Common myeloid progenitor, CD34-positive (primary cell): Measurements from ENCODE around the gene LHX1.

Experiments used
- CTCF ChIA-PET: fragments of 350-600 bp; sonication (Branson Sonifier 250); formaldehyde crosslinking; loops from one replicate; lab custom pipeline; 2021; ENCODE audit warnings: antibody characterized with exemption; lab: Charles Lee
- POLR2A ChIA-PET: fragments of 350-600 bp; sonication (Branson Sonifier 250); formaldehyde crosslinking; loops from one replicate; lab custom pipeline; 2021; ENCODE audit warnings: antibody characterized with exemption; lab: Charles Lee
- DNase-seq, 3 donors: peaks; one replicate each; pipeline versions ENCODE4 v3.0.0 to v3.0.0-alpha.2; 2013
- H3K27ac ChIP-seq, 2 experiments: 1 replicate in 1 of 2; 2 replicates in 1 of 2; pipeline ENCODE4 v1.7.0; 2013; ENCODE audit warnings: inconsistent platforms in 2 of 2, low read length in 2 of 2, mild to moderate bottlenecking in 2 of 2, low read depth in 1 of 2, moderate library complexity in 1 of 2; ENCODE audit not compliant: severe bottlenecking in 2 of 2, insufficient read depth in 1 of 2, poor library complexity in 1 of 2
- H3K27me3 ChIP-seq, 5 experiments: replicated peaks in 2 of 5; 1 replicate in 3 of 5; 2 replicates in 2 of 5; pipeline versions ENCODE4 v1.6.1 to v1.7.0; 2013; ENCODE audit warnings: low read length in 4 of 5, mild to moderate bottlenecking in 2 of 5, moderate library complexity in 2 of 5, inconsistent platforms in 1 of 5; ENCODE audit not compliant: insufficient read depth in 5 of 5, control insufficient read depth in 4 of 5
- H3K36me3 ChIP-seq, 4 experiments: 1 replicate in 2 of 4; 2 replicates in 2 of 4; pipeline versions ENCODE4 v1.6.1 to v1.7.0; 2013; ENCODE audit warnings: low read length in 3 of 4, control low read depth in 1 of 4, mild to moderate bottlenecking in 1 of 4; ENCODE audit not compliant: control insufficient read depth in 4 of 4, insufficient read depth in 4 of 4
- H3K4me1 ChIP-seq, 4 experiments: 1 replicate in 3 of 4; 2 replicates in 1 of 4; pipeline versions ENCODE4 v1.6.1 to v1.7.1; 2013; ENCODE audit warnings: low read length in 3 of 4, mild to moderate bottlenecking in 3 of 4, control low read depth in 1 of 4, inconsistent platforms in 1 of 4, moderate library complexity in 1 of 4; ENCODE audit not compliant: control insufficient read depth in 4 of 4, insufficient read depth in 4 of 4; ENCODE audit errors: control extremely low read depth in 1 of 4
- H3K4me3 ChIP-seq, 7 experiments: 1 replicate in 4 of 7; 2 replicates in 3 of 7; pipeline versions ENCODE4 v1.5.1 to v1.7.0; 2013; ENCODE audit warnings: mild to moderate bottlenecking in 7 of 7, low read length in 6 of 7, moderate library complexity in 6 of 7, inconsistent platforms in 2 of 7, low read depth in 2 of 7, control low read depth in 1 of 7; ENCODE audit not compliant: insufficient read depth in 4 of 7, control insufficient read depth in 1 of 7; ENCODE audit errors: extremely low read depth in 1 of 7
- H3K9me3 ChIP-seq, 5 experiments: 1 replicate in 4 of 5; 2 replicates in 1 of 5; pipeline versions ENCODE4 v1.6.1 to v1.7.1; 2013; ENCODE audit warnings: low read length in 4 of 5, mild to moderate bottlenecking in 2 of 5, inconsistent platforms in 1 of 5, low read depth in 1 of 5, moderate library complexity in 1 of 5; ENCODE audit not compliant: control insufficient read depth in 4 of 5, insufficient read depth in 2 of 5; ENCODE audit errors: control extremely low read depth in 1 of 5
- WGBS: methylation state at CpG from one replicate; pipeline ENCODE4 v1.1.5; 2013; ENCODE audit not compliant: insufficient coverage; 5-methylcytosine and 5-hydroxymethylcytosine counted together

LHX1 gene

DNA sequence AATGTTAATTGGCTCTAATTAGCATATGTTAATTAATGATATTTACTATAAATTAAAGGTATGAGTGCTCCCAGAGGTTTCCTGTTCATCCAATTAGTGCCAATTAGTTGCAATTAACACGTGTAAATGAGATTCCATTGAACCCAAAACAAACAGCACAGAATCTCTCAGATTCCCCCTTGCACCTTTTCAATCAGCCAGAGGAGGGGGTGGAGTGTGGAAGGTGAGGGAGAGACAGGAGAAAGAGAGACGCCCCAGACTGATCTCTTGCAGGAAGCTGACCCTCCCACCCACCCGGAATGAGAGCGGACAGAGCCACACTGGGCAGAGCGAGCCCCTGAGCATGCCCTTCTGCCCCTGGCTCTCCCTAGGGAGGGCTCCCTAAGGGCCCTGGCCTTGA lies 24.1 kb upstream of the LHX1 start:
- Histone ChIP-seq H3K27ac (no peak overlapping the region), H3K4me1 (no peaks in the 10 kb centered on the region), H3K36me3 (no peaks in the 10 kb centered on the region), H3K9me3 (no peaks in the 10 kb centered on the region), H3K4me3 (no peak overlapping the region), H3K27me3 (peaks cover 0 to 39% (median 10%) of the 10 kb centered on the region in 5 experiments)
- ChIA-PET POLR2A (no interaction called here), CTCF (no interaction called here)
- WGBS = no CpG with 5 or more reads among the region's 5 CpGs
- no peak for DNase-seq

DNA sequence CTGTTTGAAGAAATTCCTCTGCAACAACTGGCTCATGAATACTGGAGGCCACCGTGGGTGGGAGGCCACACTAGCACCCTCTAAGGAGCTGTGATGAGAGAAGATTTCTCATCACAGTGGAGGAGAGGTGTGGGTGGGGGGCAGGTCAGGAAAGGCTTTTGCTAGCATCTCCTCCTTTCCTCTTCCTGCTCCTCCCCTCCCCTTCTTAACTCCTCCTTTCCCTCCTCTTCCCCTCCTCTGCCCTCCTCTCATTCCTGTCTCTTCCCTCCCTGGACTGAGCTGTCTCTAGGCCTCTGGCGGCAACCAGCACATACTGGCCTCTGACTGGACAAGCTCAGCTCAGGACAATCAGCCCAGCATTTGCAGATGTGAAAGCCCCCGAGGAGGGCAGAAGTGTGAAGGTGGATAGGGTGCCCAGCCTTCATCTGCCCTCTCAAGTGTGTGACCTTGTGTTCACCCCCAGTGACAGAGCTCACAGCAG lies 19.0 kb upstream of the LHX1 start:
- ChIA-PET POLR2A (no interaction called here), CTCF (no interaction called here)
- no peak overlapping the region for H3K27ac ChIP-seq
- H3K4me1 ChIP-seq = no peaks in the 10 kb centered on the region
- peaks cover 5 to 55% (median 30%) of the 10 kb centered on the region in 5 experiments for H3K27me3 ChIP-seq
- no peaks in the 10 kb centered on the region for H3K9me3 ChIP-seq
- no peak overlapping the region for H3K4me3 ChIP-seq
- WGBS = 73% methylated on average over 2 of the region's 3 CpGs
- H3K36me3 ChIP-seq = no peaks in the 10 kb centered on the region
- no peak for DNase-seq

DNA sequence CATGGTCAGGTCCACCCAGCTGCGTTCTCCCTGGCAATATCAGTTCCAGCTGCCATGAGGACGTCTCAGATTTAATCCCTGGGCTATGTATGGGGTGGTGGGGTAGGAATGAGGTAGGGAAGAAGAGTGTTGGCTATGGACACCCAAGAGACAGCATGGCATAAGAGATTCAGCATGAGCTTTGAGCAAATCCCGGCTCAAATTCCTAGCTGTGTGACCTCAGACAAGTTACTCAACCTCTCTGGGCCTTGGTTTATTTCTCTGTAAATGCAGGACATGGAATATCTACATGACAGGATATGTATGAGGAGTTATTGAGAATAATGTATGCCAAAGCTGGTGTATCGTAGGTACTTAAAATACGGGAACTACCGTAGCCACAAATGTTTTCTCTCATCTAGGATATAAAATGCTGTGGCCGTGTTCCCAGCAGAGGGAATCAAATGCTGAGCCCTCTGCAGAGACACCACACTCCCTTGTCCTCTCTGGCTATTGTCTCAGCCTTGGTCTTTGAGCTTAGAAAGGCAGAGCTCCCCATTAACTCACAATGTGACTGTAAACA lies 17.8 kb upstream of the LHX1 start:
- Histone ChIP-seq H3K27me3 (peaks cover 5 to 60% (median 31%) of the 10 kb centered on the region in 5 experiments), H3K4me3 (no peak overlapping the region), H3K27ac (no peak overlapping the region), H3K36me3 (no peaks in the 10 kb centered on the region), H3K9me3 (no peaks in the 10 kb centered on the region), H3K4me1 (no peaks in the 10 kb centered on the region)
- DNase-seq = no peak
- ChIA-PET CTCF (interaction anchor here (1.1 kb wide), 1 partner anchor 27 kb away, joined by 3 read pairs; no protein-coding TSS in a partner anchor), POLR2A (no interaction called here)
- 85% methylated on average over 5 of the region's 7 CpGs for WGBS

GRCh38 chr17:36920032-36921005 lies 17.0 kb upstream of the LHX1 start:
- Histone ChIP-seq H3K9me3 (no peaks in the 10 kb centered on the region), H3K4me3 (no peak overlapping the region), H3K4me1 (no peaks in the 10 kb centered on the region), H3K36me3 (no peaks in the 10 kb centered on the region), H3K27me3 (peaks cover 5 to 65% (median 34%) of the 10 kb centered on the region in 5 experiments), H3K27ac (no peak overlapping the region)
- CTCF ChIA-PET = interaction anchor here (1.1 kb wide), 1 partner anchor 28 kb away, joined by 3 read pairs; no protein-coding TSS in a partner anchor
- DNase-seq = no peak
- WGBS = 30% methylated on average over 13 of the region's 18 CpGs
- POLR2A ChIA-PET = no interaction called here

- ChIA-PET CTCF (no interaction called here), POLR2A (no interaction called here)
- Histone ChIP-seq H3K27ac (no peak overlapping the region), H3K9me3 (no peaks in the 10 kb centered on the region), H3K4me3 (no peak overlapping the region), H3K27me3 (peaks cover 7 to 72% (median 37%) of the 10 kb centered on the region in 5 experiments), H3K36me3 (no peaks in the 10 kb centered on the region), H3K4me1 (no peaks in the 10 kb centered on the region)
- no peak for DNase-seq
- 80% methylated on average over 2 of the region's 7 CpGs for WGBS
Observed at GRCh38 chr17:36921095-36921851, 16.0 kb upstream of the LHX1 start.

GRCh38 chr17:36922175-36922574 lies 15.1 kb upstream of the LHX1 start:
- Histone ChIP-seq H3K27ac (no peak overlapping the region), H3K4me1 (no peaks in the 10 kb centered on the region), H3K27me3 (peaks cover 9 to 81% (median 40%) of the 10 kb centered on the region in 5 experiments), H3K36me3 (no peaks in the 10 kb centered on the region), H3K9me3 (no peaks in the 10 kb centered on the region), H3K4me3 (no peak overlapping the region)
- CTCF ChIA-PET = no interaction called here
- DNase-seq = no peak
- POLR2A ChIA-PET = no interaction called here
